ENCODE measurements around the gene SLC17A5.
"Not testable (repeated sequence)": the region's sequence is repeated elsewhere in the genome, so short reads cannot be mapped to it uniquely, and the experiment has no call there.

The SLC17A5 gene

DNA sequence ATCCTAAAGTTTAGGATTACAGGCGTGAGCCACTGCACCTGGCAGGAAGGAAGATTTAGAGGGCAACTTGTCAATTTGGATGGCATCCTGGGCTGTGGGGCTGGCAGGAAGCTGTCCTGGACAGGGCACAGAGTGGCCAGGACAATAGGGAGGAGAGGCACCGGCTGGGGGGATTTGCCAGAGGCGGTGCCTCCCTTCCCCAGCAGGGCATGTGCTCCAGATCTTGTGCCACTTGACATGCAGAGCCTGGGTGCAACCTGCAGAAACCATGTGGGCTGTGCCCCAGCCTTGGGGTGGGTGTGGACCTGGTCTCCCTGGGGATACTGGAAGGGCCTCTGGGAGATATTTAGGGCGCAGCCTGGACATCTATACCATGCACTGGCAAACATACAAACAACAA lies 74.4 kb downstream of the SLC17A5 start:
- FAIRE-seq (no peak), DNase-seq (ENCODE audit: insufficient read length, low spot score) (peak; percentile 25)
- no peak for TF ChIP-seq POLR2A (IDR thresholded peaks at IDR 0.05; ENCODE audit: low read depth, low read length)

GRCh38 chr6:73577676-73578075 lies 76.1 kb downstream of the SLC17A5 start:
- TF ChIP-seq POLR2A (IDR thresholded peaks at IDR 0.05; ENCODE audit: low read depth, low read length), result no peak
- DNase-seq (ENCODE audit: insufficient read length, low spot score) (no peak), FAIRE-seq (no peak)

GRCh38 chr6:73572531-73572930 lies 81.3 kb downstream of the SLC17A5 start:
- FAIRE-seq; DNase-seq (ENCODE audit: insufficient read length, low spot score): not testable (repeated sequence)

- DNase-seq (ENCODE audit: insufficient read length, low spot score); FAIRE-seq: not testable (repeated sequence)
Observed at GRCh38 chr6:73571218-73572181, 82.3 kb downstream of the SLC17A5 start.

DNA sequence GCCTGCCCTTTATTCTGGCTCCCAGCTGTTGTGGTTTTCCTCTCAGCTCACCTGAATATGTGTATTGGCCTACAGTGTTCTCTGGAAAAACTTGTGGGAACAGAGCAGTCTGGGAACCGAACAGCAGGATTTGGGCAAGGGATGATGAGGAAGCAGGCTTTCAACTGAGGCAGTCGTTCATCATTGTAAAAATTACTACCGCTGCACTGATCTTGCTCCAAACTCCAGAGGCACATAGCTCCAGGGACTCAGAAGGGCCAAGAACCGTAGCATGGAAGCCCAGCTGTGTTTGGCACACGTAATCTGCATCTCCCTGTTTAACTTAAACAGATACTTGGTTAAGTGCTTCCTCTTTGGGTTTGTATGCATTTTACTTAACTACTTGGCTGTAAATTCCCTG lies 84.7 kb downstream of the SLC17A5 start:
- no peak for DNase-seq (ENCODE audit: insufficient read length, low spot score)
- no peak for FAIRE-seq
- no peak for TF ChIP-seq POLR2A (IDR thresholded peaks at IDR 0.05; ENCODE audit: low read depth, low read length)

GRCh38 chr6:73566954-73567591 lies 86.7 kb downstream of the SLC17A5 start:
- TF ChIP-seq POLR2A (IDR thresholded peaks at IDR 0.05; ENCODE audit: low read depth, low read length), result no peak
- DNase-seq (ENCODE audit: insufficient read length, low spot score) (peak; percentile 59), FAIRE-seq (peak; percentile 73)

- not testable (repeated sequence) for DNase-seq (ENCODE audit: insufficient read length, low spot score); FAIRE-seq
Observed at GRCh38 chr6:73566486-73566871, 87.3 kb downstream of the SLC17A5 start.

- FAIRE-seq, result no peak
- peak; percentile 28 for DNase-seq (ENCODE audit: insufficient read length, low spot score)
- no peak for TF ChIP-seq POLR2A (IDR thresholded peaks at IDR 0.05; ENCODE audit: low read depth, low read length)
Observed at GRCh38 chr6:73565767-73566485, 87.9 kb downstream of the SLC17A5 start.

DNA sequence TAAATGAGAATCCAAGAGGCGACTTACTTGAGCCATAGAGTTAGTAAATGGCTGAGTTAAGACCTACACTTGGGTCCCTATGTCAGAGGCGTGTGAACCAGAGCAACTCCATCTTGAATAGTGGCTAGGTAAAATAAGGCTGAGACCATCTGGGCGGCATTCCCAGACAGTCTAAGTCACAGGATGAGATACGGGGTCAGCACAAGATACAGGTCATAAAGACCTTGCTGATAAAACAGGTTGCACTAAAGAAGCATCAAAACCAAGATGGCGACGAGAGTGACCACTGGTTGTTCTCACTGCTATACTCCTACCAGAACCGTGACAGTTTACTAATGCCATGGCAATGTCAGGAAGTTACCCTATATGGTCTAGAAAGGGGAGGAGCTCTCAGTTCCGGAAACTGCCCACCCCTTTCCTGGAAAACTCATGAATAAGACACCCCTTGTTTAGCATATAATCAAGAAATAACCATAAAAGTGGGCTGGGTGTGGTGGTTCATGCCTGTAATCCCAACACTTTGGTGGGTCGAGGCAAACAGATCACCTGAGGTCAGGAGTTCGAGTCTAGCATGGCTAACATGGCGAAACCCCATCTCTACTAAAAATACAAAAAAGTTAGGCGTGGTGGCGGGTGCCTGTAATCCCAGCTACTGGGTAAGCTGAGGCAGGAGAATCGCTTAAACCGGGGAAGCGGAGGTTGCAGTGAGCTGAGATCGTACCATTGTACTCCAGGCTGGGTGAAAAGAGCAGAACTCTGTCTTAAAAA lies 89.0 kb downstream of the SLC17A5 start:
- no peak for DNase-seq (ENCODE audit: insufficient read length, low spot score)
- no peak for TF ChIP-seq POLR2A (IDR thresholded peaks at IDR 0.05; ENCODE audit: low read depth, low read length)
- FAIRE-seq, result no peak

- no peak for TF ChIP-seq POLR2A (IDR thresholded peaks at IDR 0.05; ENCODE audit: low read depth, low read length)
- FAIRE-seq, result no peak
Observed at GRCh38 chr6:73562558-73562957, 91.2 kb downstream of the SLC17A5 start.

DNA sequence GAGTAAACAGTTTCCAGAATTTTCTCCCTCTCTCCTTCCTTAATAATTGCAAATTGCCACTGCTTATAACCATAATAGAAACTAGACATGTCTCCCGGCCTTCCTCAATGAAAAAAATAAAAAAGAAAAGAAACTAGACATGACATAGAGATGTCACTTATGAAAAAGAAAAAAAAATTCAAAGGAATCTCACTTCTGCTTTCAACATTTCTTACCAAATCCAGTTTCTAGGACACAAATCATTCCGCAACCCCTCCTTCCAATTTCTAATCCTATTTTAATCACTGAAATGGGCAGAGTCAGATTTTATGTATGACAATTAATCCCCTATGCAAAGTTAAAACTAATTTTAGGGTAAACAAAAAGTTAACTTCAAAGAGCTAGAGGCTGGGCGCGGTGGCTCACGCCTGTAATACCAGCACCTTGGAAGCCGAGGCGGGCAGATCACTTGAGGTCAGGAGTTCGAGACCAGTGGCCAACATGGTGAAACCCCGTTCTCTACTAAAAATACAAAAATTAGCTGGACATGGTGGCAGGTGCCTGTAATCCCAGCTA lies 92.9 kb downstream of the SLC17A5 start:
- FAIRE-seq, result no peak
- no peak for TF ChIP-seq POLR2A (IDR thresholded peaks at IDR 0.05; ENCODE audit: low read depth, low read length)
- DNase-seq (ENCODE audit: insufficient read length, low spot score), result no peak

More at GRCh38 chr6:73562558-73562957, 91.2 kb downstream of the SLC17A5 start:
- no peak for DNase-seq (ENCODE audit: insufficient read length, low spot score)

GRCh38 chr6:73560182-73560732 lies 93.5 kb downstream of the SLC17A5 start:
- no peak for FAIRE-seq
- TF ChIP-seq POLR2A (IDR thresholded peaks at IDR 0.05; ENCODE audit: low read depth, low read length), result no peak
- no peak for DNase-seq (ENCODE audit: insufficient read length, low spot score)

DNA sequence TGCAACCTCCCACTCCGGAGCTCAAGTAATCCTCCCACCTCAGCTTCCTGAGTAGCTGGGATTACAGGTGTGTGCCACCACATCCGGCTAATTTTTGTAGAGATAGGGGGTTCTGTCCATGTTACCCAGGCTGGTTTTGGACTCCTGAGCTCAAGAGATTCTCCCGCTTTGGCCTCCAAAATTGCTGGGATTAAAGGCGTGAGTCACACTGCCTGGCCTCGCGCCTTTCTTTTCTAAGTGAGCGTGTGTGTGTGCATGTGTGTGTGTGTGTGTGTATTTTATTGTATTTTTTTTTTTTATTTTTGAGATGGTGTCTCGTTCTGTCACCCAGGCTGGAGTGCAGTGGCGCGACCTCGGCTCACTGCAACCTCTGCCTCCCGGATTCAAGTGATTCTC lies 94.4 kb downstream of the SLC17A5 start:
- not testable (repeated sequence) for FAIRE-seq; DNase-seq (ENCODE audit: insufficient read length, low spot score)

Data from H54 (cell line).